Measurements from ENCODE around the gene TSPAN4. TPM values are rescaled to one million over a fixed set of nuclear protein-coding genes. Genes with fewer than 3 reads are reported as not detected.
A peak's percentile ranks its signal among the peaks of the same experiment; 100 is the strongest.

Gene TSPAN4
- total and polyA plus RNA-seq, 2 of the 13 experiments (the other 11 are each of a cell fraction or from before 2014, with no cell fraction given) = 31.7 to 68.3 TPM

GRCh38 chr11:832529-833113 is 10.0 kb upstream of the TSPAN4 start, which contains the start of gene CD151 (continued):
- TF ChIP-seq IRF1 (CRISPR knock-in tag; IDR thresholded peaks at IDR 0.05; ENCODE audit: low read depth) = no peak
- TF ChIP-seq AGO2 (optimal IDR thresholded peaks at IDR 0.05; ENCODE audit: low read depth, low read length) = peak; percentile 6
- TF ChIP-seq ATRX (CRISPR knock-in tag; IDR thresholded peaks at IDR 0.05; ENCODE audit: borderline replicate concordance) = no peak
- TF ChIP-seq TFAP4 (IDR thresholded peaks at IDR 0.05; ENCODE audit: borderline replicate concordance, low read depth) = no peak
- TF ChIP-seq ZFX (CRISPR knock-in tag; IDR thresholded peaks at IDR 0.05; ENCODE audit: low read depth) = peak; percentile 78
- no peak for TF ChIP-seq PAXIP1 (CRISPR knock-in tag; conservative IDR thresholded peaks at IDR 0.05)
- no peak for TF ChIP-seq ZNF292 (CRISPR knock-in tag; IDR thresholded peaks at IDR 0.05; ENCODE audit: borderline replicate concordance, low read depth)
- TF ChIP-seq DMAP1 (CRISPR knock-in tag; IDR thresholded peaks at IDR 0.05) = no peak
- no peak for TF ChIP-seq KDM1A (CRISPR knock-in tag; IDR thresholded peaks at IDR 0.05)
- TF ChIP-seq ARID5B (CRISPR knock-in tag; IDR thresholded peaks at IDR 0.05) = no peak
- TF ChIP-seq NFYC (CRISPR knock-in tag; IDR thresholded peaks at IDR 0.05) = no peak
- TF ChIP-seq BORCS8-MEF2B (CRISPR knock-in tag; IDR thresholded peaks at IDR 0.05) = peak; percentile 56; the same call in 1 of the 2 replicates
- TF ChIP-seq NR2F6 (IDR thresholded peaks at IDR 0.05) = no peak
- 0 out of 2 replicates have a peak, but pooled peaks have one; percentile 12 for TF ChIP-seq NR2F6 (CRISPR knock-in tag; IDR thresholded peaks at IDR 0.05)
- no peak for TF ChIP-seq ZFP41 (CRISPR knock-in tag; IDR thresholded peaks at IDR 0.05; ENCODE audit: borderline replicate concordance)
- no peak for TF ChIP-seq CCDC6 (CRISPR knock-in tag; IDR thresholded peaks at IDR 0.05)
- no peak for TF ChIP-seq ZNF136 (CRISPR knock-in tag; IDR thresholded peaks at IDR 0.05; ENCODE audit: low read depth)
- TF ChIP-seq ZNF75D (CRISPR knock-in tag; IDR thresholded peaks at IDR 0.05; ENCODE audit: borderline replicate concordance) = no peak
- no peak for TF ChIP-seq SOX13 (IDR thresholded peaks at IDR 0.05)
- peak in 1 of 2 experiments; percentile 17; a peak in 1 of 4 replicates for TF ChIP-seq SOX13 (CRISPR knock-in tag; conservative IDR thresholded peaks at IDR 0.05 in 1 of 2, IDR thresholded peaks at IDR 0.05 in 1 of 2)
- TF ChIP-seq ZNF451 (CRISPR knock-in tag; IDR thresholded peaks at IDR 0.05) = 0 out of 2 replicates have a peak, but pooled peaks have one; percentile 42
- TF ChIP-seq ZNF253 (CRISPR knock-in tag; IDR thresholded peaks at IDR 0.05; ENCODE audit: borderline replicate concordance) = no peak
- TF ChIP-seq ZNF557 (CRISPR knock-in tag; IDR thresholded peaks at IDR 0.05) = no peak
